ENCODE results near the gene SLC14A1. TPM values are rescaled to one million over a fixed set of nuclear protein-coding genes. Genes with fewer than 3 reads are reported as not detected.

Gene SLC14A1
- total RNA-seq, 4 donors from 2014 or later, result 1.1 to 8.2 (median 7.1) TPM

DNA sequence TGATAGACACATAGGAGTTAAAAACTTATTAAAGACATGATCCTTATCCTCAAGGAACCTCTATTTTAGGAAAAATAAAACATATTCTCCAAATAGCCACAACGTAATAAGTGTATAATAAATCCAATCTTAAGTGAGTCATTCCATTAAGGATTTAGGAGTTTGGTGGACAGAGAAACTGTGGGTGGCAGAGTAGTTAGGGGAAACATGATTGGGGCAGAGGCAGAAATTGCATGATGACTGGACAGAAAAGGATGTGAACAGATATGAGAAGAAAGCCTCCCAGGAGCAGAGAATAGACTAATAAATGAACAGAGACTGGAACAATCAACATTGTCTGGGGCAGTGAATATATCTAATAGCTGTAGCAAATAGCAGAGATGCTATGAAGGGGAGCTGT is 53.4 kb downstream of the SLC14A1 start:
- no peak for ATAC-seq
- in situ Hi-C loops (cut with MboI; ENCODE audit: low sequenced_read_pairs in 4 of 4), result loop anchor here in 1 of 4 donors (10.0 kb wide), 1 partner anchor 57 kb away; no protein-coding TSS in a partner anchor
- Histone ChIP-seq H3K9me3 (no peaks in the 10 kb centered on the region), H3K27me3 (peaks cover 3 to 15% (median 4%) of the 10 kb centered on the region in 3 donors), H3K4me3 (no peak overlapping the region), H3K36me3 (no peaks in the 10 kb centered on the region), H3K27ac (no peak overlapping the region), H3K4me1 (peaks cover 4 to 7% of the 10 kb centered on the region in 2 donors)
- intact Hi-C loops (cut with DNase I; ENCODE audit: low total_unique reads), result no loop called here
- no peak for DNase-seq
- no peak for TF ChIP-seq CTCF (IDR thresholded peaks at IDR 0.05 in 4 of 5, conservative IDR thresholded peaks at IDR 0.05 in 1 of 5)
- no peak for TF ChIP-seq POLR2A (IDR thresholded peaks at IDR 0.05)

GRCh38 chr18:45780568-45780967 is 56.6 kb downstream of the SLC14A1 start:
- in situ Hi-C loops (cut with MboI; ENCODE audit: low sequenced_read_pairs in 4 of 4) (no loop called here), intact Hi-C loops (cut with DNase I; ENCODE audit: low total_unique reads) (no loop called here)
- Histone ChIP-seq H3K4me1 (peaks cover 2 to 4% of the 10 kb centered on the region in 2 donors), H3K36me3 (no peaks in the 10 kb centered on the region), H3K4me3 (no peak overlapping the region), H3K27ac (no peak overlapping the region), H3K9me3 (no peaks in the 10 kb centered on the region), H3K27me3 (peaks cover 0 to 3% (median 3%) of the 10 kb centered on the region in 3 donors)
- no peak for DNase-seq
- no peak for ATAC-seq
- TF ChIP-seq POLR2A (IDR thresholded peaks at IDR 0.05), result no peak
- TF ChIP-seq CTCF (IDR thresholded peaks at IDR 0.05 in 4 of 5, conservative IDR thresholded peaks at IDR 0.05 in 1 of 5), result no peak

DNA sequence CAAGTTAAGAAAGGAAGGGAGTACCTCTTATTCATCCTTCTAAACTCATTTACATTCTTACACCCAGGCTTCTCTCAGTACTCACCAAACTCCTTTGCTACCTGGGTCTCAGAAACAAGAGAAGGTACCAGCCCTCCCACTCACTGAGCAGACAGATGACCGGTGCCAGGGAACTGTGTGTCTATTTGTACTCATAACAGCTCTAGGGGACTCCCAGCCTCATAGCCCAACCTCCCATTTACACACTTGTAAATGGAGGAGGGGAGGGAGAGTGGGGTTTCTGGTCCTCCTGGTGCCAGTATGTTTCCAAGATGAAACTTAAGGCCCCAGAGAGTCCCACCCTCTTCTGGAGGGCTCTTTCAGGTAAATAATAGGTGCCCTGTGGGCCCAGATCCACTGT is 58.7 kb downstream of the SLC14A1 start:
- intact Hi-C loops (cut with DNase I; ENCODE audit: low total_unique reads) (no loop called here), in situ Hi-C loops (cut with MboI; ENCODE audit: low sequenced_read_pairs in 4 of 4) (no loop called here)
- TF ChIP-seq CTCF (IDR thresholded peaks at IDR 0.05 in 4 of 5, conservative IDR thresholded peaks at IDR 0.05 in 1 of 5) (no peak), POLR2A (IDR thresholded peaks at IDR 0.05) (no peak)
- DNase-seq (no peak), ATAC-seq (no peak)
- H3K27me3 ChIP-seq, result peaks cover 0 to 3% (median 0%) of the 10 kb centered on the region in 3 donors
- no peak overlapping the region for H3K27ac ChIP-seq
- no peaks in the 10 kb centered on the region for H3K9me3 ChIP-seq
- no peak overlapping the region for H3K4me3 ChIP-seq
- H3K4me1 ChIP-seq, result no peaks in the 10 kb centered on the region
- H3K36me3 ChIP-seq, result no peaks in the 10 kb centered on the region

DNA sequence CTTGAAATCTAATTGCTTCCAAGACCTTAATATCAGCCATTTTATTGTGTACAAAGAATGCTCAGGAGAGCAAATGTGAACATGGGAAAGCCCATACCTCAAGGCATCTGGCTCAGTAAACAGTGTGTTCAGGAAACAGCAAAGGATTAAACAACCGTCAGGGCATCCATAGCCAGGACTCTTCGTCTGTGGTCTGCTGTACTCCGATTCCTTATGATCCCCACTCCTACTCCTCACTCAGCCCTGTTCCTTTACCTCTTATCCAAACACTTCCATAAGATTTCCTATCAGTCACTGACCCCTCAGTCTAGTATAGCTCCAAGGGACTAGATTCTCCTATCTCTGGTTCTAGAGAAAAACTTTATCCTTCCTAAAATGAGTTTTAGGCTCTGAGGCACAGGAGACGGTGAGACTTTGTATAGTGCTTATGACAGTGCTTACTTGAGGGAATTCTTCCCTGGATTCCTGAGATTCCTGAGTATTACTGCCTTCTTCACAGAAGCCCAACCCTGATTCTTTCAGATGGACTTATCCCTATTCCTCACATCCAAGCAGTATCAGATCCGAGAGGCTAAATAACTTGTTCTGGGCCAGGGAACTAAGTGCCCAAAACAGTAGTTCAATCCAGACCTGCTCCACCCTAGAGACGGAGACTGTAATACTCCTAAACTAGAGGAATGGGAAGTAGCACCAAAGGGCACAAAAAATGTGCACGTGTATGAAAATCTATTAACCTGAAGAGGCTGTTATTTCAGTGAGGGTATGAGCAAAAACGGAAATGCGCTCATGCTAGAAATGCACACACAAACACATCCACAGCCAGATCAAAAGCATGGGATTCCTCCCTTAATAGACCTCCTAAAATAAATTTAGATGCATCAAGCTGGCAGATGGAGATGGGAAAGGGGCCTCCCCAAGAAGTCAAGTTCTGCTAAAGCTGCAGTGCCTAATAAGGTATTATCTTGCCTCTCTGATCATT is 59.4 kb downstream of the SLC14A1 start:
- Histone ChIP-seq H3K36me3 (no peaks in the 10 kb centered on the region), H3K27me3 (peaks cover 0 to 3% (median 0%) of the 10 kb centered on the region in 3 donors), H3K4me3 (no peak overlapping the region), H3K4me1 (no peaks in the 10 kb centered on the region), H3K9me3 (no peaks in the 10 kb centered on the region), H3K27ac (no peak overlapping the region)
- intact Hi-C loops (cut with DNase I; ENCODE audit: low total_unique reads) (no loop called here), in situ Hi-C loops (cut with MboI; ENCODE audit: low sequenced_read_pairs in 4 of 4) (no loop called here)
- ATAC-seq (no peak), DNase-seq (no peak)
- TF ChIP-seq POLR2A (IDR thresholded peaks at IDR 0.05), result no peak
- no peak for TF ChIP-seq CTCF (IDR thresholded peaks at IDR 0.05 in 4 of 5, conservative IDR thresholded peaks at IDR 0.05 in 1 of 5)
